Vagina (tissue), 2 donors: ENCODE data around the gene DDX10.

Experiments used
- POLR2A ChIP-seq, 2 donors: fragments of 450-650 bp; IDR thresholded peaks; one replicate each; pipeline ENCODE4 v1.6.1; 2017; ENCODE audit warnings: antibody characterized with exemption in 2 of 2, mild to moderate bottlenecking in 2 of 2, moderate library complexity in 2 of 2
- POLR2AphosphoS5 ChIP-seq, 2 donors: sonication (generic); formaldehyde crosslinking; IDR thresholded peaks; one replicate each; pipeline ENCODE4 v1.9.0; 2017; ENCODE audit warnings: antibody characterized with exemption in 2 of 2, mild to moderate bottlenecking in 2 of 2, low read depth in 1 of 2; ENCODE audit not compliant: insufficient read depth in 1 of 2
- TF ChIP-seq, protein P1 (sequence below), 3 experiments: fragments of 450-650 bp in 2 of 3; fragments of 200-600 bp in 1 of 3; sonication (generic) in 1 of 3; IDR thresholded peaks; one replicate each; pipeline ENCODE4 v1.5.1; 2017 to 2019; ENCODE audit warnings: antibody characterized with exemption in 3 of 3, mild to moderate bottlenecking in 2 of 3, moderate library complexity in 2 of 3

DNA sequence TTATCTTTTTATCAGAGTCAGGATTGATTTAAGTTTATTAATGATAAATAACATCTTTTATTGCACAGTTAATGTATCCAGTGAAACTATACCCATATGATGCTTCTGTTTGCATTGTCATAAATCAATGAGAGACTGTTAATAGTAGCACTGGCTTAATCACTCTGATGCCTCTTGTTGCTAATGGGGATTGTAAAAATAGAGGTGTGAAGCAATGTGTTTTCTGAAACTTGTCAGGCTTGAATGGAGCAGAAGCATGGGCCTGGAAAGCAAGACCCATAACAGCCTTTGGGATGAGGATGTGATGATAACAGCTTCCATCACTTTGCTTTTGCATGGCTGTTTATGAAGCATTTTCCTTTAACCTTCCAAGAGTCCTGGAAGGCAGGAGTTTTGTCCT is 319.7 kb downstream of the DDX10 start:
- TF ChIP-seq, protein P1, sequence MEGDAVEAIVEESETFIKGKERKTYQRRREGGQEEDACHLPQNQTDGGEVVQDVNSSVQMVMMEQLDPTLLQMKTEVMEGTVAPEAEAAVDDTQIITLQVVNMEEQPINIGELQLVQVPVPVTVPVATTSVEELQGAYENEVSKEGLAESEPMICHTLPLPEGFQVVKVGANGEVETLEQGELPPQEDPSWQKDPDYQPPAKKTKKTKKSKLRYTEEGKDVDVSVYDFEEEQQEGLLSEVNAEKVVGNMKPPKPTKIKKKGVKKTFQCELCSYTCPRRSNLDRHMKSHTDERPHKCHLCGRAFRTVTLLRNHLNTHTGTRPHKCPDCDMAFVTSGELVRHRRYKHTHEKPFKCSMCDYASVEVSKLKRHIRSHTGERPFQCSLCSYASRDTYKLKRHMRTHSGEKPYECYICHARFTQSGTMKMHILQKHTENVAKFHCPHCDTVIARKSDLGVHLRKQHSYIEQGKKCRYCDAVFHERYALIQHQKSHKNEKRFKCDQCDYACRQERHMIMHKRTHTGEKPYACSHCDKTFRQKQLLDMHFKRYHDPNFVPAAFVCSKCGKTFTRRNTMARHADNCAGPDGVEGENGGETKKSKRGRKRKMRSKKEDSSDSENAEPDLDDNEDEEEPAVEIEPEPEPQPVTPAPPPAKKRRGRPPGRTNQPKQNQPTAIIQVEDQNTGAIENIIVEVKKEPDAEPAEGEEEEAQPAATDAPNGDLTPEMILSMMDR (IDR thresholded peaks at IDR 0.05), result no peak
- TF ChIP-seq POLR2AphosphoS5 (IDR thresholded peaks at IDR 0.05; ENCODE audit: insufficient read depth in 1 of 2, low read depth in 1 of 2), result no peak
- no peak for TF ChIP-seq POLR2A (IDR thresholded peaks at IDR 0.05)
